ENCODE measurements around the gene WRNIP1. TPM values are rescaled to one million over a fixed set of nuclear protein-coding genes. Genes with fewer than 3 reads are reported as not detected.

The WRNIP1 gene
- total and polyA plus RNA-seq, 11 donors, result 32.1 to 64.1 (median 34.7) TPM

DNA sequence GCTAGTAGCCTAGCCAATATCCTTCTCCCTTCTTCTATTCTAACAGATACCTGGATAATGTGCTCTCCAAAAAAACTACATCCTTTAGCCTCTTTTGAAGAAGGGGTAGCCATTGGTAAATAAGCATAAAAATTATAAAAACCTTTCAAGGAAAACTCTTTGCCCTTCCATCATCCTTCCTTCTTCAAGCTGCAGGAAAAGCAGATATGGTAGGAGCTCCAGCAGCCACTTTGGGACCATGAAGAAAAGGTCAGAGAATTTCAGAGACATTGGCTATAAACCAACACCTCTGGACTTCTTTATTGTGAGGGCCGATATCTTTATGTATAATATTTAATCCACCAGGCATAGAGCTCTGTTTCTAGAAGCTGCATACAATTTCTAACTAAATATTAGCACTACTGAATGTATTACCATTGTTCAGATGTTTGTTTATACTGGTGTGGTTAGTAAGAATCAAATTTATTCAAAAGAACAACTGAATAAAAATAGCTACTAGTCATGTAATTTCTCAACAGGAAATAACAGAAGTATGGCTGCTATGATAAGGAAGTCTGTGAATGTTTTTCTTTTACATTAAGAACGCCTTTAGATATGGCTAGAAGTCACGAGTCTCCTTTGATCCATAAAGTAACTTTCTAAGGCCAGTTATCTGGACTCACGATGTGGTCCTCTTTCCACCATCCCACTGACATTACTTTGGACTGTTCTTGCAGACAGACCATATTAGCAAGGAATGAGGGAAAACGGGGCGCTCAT, 46.7 kb upstream of the WRNIP1 start:
- Histone ChIP-seq H3K4me3 (no peak overlapping the region), H3K9me3 (peaks cover 0 to 6% (median 0%) of the 10 kb centered on the region in 12 donors), H3K27me3 (no peaks in the 10 kb centered on the region), H3K27ac (no peak overlapping the region), H3K4me1 (peaks cover 0 to 16% (median 0%) of the 10 kb centered on the region in 12 donors), H3K36me3 (no peaks in the 10 kb centered on the region)
- no peak for DNase-seq
- no peak for ATAC-seq
- intact Hi-C loops (cut with DNase I), result no loop called here
- 56 to 77% (median 61%) methylated on average over 6 of the region's 6 CpGs for WGBS, 4 donors
- no peak for TF ChIP-seq POLR2A (IDR thresholded peaks at IDR 0.05)
- TF ChIP-seq, protein P1, sequence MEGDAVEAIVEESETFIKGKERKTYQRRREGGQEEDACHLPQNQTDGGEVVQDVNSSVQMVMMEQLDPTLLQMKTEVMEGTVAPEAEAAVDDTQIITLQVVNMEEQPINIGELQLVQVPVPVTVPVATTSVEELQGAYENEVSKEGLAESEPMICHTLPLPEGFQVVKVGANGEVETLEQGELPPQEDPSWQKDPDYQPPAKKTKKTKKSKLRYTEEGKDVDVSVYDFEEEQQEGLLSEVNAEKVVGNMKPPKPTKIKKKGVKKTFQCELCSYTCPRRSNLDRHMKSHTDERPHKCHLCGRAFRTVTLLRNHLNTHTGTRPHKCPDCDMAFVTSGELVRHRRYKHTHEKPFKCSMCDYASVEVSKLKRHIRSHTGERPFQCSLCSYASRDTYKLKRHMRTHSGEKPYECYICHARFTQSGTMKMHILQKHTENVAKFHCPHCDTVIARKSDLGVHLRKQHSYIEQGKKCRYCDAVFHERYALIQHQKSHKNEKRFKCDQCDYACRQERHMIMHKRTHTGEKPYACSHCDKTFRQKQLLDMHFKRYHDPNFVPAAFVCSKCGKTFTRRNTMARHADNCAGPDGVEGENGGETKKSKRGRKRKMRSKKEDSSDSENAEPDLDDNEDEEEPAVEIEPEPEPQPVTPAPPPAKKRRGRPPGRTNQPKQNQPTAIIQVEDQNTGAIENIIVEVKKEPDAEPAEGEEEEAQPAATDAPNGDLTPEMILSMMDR (IDR thresholded peaks at IDR 0.05), result no peak

DNA sequence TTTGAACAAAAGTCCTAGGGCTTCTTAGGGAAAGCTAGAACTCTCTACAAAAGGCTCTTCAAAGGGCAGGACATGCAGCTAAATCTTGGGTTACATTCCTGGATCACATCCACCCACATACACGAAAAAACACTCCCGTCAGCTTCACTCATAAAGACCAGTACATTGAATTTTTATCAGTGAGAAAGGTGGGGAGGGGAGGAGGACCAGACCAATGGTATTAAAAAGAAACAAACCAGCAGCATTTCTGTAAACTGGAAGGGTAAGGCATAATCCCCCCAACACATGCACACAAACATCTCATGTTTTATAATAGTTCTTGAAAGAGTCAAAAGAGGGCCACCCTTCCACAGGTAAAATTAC, 46.1 kb upstream of the WRNIP1 start:
- DNase-seq (no peak), ATAC-seq (no peak)
- H3K4me1 ChIP-seq, result peaks cover 0 to 16% (median 0%) of the 10 kb centered on the region in 12 donors
- TF ChIP-seq POLR2A (IDR thresholded peaks at IDR 0.05), result no peak
- TF ChIP-seq, protein P1 (IDR thresholded peaks at IDR 0.05), result no peak
- WGBS, 4 donors, result 62 to 77% (median 71%) methylated on average over 2 of the region's 2 CpGs
- H3K4me3 ChIP-seq, result no peak overlapping the region
- no peak overlapping the region for H3K27ac ChIP-seq
- no peaks in the 10 kb centered on the region for H3K36me3 ChIP-seq
- intact Hi-C loops (cut with DNase I), result no loop called here
- H3K27me3 ChIP-seq, result no peaks in the 10 kb centered on the region
- H3K9me3 ChIP-seq, result peaks cover 0 to 6% (median 0%) of the 10 kb centered on the region in 12 donors

DNA sequence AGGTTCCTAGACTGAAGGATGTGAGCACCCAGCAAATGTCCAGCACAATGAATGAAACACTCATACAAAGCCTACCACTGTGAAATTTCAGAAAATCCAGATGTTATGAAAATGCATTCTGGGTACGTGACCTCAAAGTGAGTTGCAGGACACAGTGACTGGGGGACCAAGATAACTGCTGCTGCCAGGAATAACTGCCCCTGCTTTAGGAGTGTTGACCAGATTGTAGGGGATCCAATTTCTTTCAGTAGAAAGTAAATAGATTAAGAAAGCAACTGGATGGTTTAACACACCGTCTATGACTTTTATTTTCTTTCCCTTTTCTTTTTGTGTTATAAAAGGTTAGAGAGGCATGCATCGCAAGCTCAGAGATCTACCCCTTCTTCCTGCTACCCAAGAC, 44.0 kb upstream of the WRNIP1 start:
- peaks cover 0 to 6% (median 0%) of the 10 kb centered on the region in 12 donors for H3K9me3 ChIP-seq
- TF ChIP-seq, protein P1 (IDR thresholded peaks at IDR 0.05), result no peak
- no peak for TF ChIP-seq POLR2A (IDR thresholded peaks at IDR 0.05)
- H3K27ac ChIP-seq, result no peak overlapping the region
- H3K4me1 ChIP-seq, result peaks cover 0 to 17% (median 0%) of the 10 kb centered on the region in 12 donors
- no peaks in the 10 kb centered on the region for H3K27me3 ChIP-seq
- H3K4me3 ChIP-seq, result no peak overlapping the region
- no peaks in the 10 kb centered on the region for H3K36me3 ChIP-seq
- 84 to 86% (median 86%) methylated on average over 3 of the region's 3 CpGs for WGBS, 4 donors
- ATAC-seq (no peak), DNase-seq (no peak)
- intact Hi-C loops (cut with DNase I), result no loop called here

DNA sequence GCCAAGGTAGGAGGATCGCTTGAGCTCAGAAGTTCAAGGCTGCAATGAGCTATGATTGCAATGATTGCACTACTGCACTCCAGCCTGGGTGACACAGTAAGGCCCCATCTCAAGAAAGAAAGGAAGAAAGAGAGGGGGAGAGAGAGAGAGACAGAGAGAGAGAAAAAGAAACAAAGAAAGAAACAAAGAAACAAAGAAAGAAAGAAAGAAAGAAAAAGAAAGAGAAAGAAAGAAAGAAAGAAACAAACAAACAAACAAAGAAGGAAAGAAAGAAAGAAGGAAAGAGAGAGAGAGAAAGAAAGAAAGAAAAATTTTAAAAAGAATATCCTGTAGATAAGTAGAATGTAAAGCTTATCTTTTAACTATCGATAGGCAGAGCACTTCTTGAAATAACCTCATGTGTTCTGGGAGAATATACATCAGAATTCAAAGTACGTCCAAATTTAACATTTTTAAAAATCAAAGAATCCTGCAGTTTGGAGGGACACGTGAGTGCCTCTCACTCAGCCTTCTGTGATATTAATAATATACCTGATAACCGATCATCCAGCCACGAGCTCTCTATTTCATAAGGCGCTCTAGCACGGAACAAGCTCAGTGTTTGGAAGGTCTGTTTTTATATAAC, 39.7 kb upstream of the WRNIP1 start:
- no peaks in the 10 kb centered on the region for H3K36me3 ChIP-seq
- H3K9me3 ChIP-seq, result peaks cover 0 to 6% (median 0%) of the 10 kb centered on the region in 12 donors
- intact Hi-C loops (cut with DNase I), result no loop called here
- TF ChIP-seq POLR2A (IDR thresholded peaks at IDR 0.05), result no peak
- TF ChIP-seq, protein P1 (IDR thresholded peaks at IDR 0.05), result no peak
- peak overlapping the region in 2 of 12 donors; percentile 6 to 82 for H3K27ac ChIP-seq
- no peak overlapping the region for H3K4me3 ChIP-seq
- H3K27me3 ChIP-seq, result no peaks in the 10 kb centered on the region
- H3K4me1 ChIP-seq, result peaks cover 0 to 13% (median 4%) of the 10 kb centered on the region in 12 donors
- no peak for DNase-seq
- no peak for ATAC-seq
- WGBS, 4 donors, result 66 to 73% (median 70%) methylated on average over 8 of the region's 8 CpGs
